Right kidney (tissue), 9 donors: ENCODE measurements around the gene PPBP.

Experiments
- DNase-seq: peaks from one replicate; pipeline ENCODE4 v3.0.0-alpha.2; 2016
- long read RNA-seq, 8 donors: transcript quantifications; one replicate each; lab custom pipeline, GENCODE V29; 2026

PPBP gene
- long read RNA-seq, donor 1, transcript PPBP-201 (3 exons, 715 nt) = major isoform, 9 of 9 reads
- long read RNA-seq, donor 1, partial matches to known transcripts = 0 of 9 reads
- long read RNA-seq, donor 1, other reads (novel, unspliced or antisense) = 0 of 9 reads
- long read RNA-seq, donor 2, transcript PPBP-201 (3 exons, 715 nt) = major isoform, 12 of 12 reads
- long read RNA-seq, donor 2, partial matches to known transcripts = 0 of 12 reads
- long read RNA-seq, donor 2, other reads (novel, unspliced or antisense) = 0 of 12 reads
- long read RNA-seq, donor 3, partial matches to known transcripts = 0 of 1 reads
- long read RNA-seq, donor 3, other reads (novel, unspliced or antisense) = 0 of 1 reads
- long read RNA-seq, donor 4, transcript PPBP-201 (3 exons, 715 nt) = major isoform, 6 of 6 reads
- long read RNA-seq, donor 4, partial matches to known transcripts = 0 of 6 reads
- long read RNA-seq, donor 4, other reads (novel, unspliced or antisense) = 0 of 6 reads
- long read RNA-seq, donor 5, transcript PPBP-201 (3 exons, 715 nt) = major isoform, 18 of 18 reads
- long read RNA-seq, donor 5, partial matches to known transcripts = 0 of 18 reads
- long read RNA-seq, donor 5, other reads (novel, unspliced or antisense) = 0 of 18 reads
- long read RNA-seq, donor 6, transcript PPBP-201 (3 exons, 715 nt) = major isoform, 10 of 10 reads
- long read RNA-seq, donor 6, partial matches to known transcripts = 0 of 10 reads
- long read RNA-seq, donor 6, other reads (novel, unspliced or antisense) = 0 of 10 reads
- long read RNA-seq, donor 7, transcript PPBP-201 (3 exons, 715 nt) = major isoform, 28 of 28 reads
- long read RNA-seq, donor 7, partial matches to known transcripts = 0 of 28 reads
- long read RNA-seq, donor 7, other reads (novel, unspliced or antisense) = 0 of 28 reads
- long read RNA-seq, donor 8, transcript PPBP-201 (3 exons, 715 nt) = major isoform, 5 of 5 reads
- long read RNA-seq, donor 8, partial matches to known transcripts = 0 of 5 reads
- long read RNA-seq, donor 8, other reads (novel, unspliced or antisense) = 0 of 5 reads

GRCh38 chr4:73988061-73988460 lies at the start of gene PPBP:
Gene PPBP, minus strand, starts transcription at chr4:73988190. Its CDS starts 87 bp downstream, at chr4:73988103.
- DNase-seq = no peak

GRCh38 chr4:74037076-74037955 lies 49.3 kb upstream of the PPBP start:
- DNase-seq = no peak

- no peak for DNase-seq
These were observed 45.7 kb upstream of the PPBP start for GRCh38 chr4:74033739-74034138.

- DNase-seq = no peak
These were observed 44.1 kb upstream of the PPBP start for GRCh38 chr4:74032064-74032463.

- DNase-seq = no peak
These were observed 43.6 kb upstream of the PPBP start for GRCh38 chr4:74031576-74031975.

GRCh38 chr4:74030285-74030684 lies 42.3 kb upstream of the PPBP start:
- no peak for DNase-seq

GRCh38 chr4:74028504-74028903 lies 40.5 kb upstream of the PPBP start:
- DNase-seq = no peak

GRCh38 chr4:74023709-74024108 lies 35.7 kb upstream of the PPBP start:
- DNase-seq = no peak

GRCh38 chr4:74021601-74022000 lies 33.6 kb upstream of the PPBP start:
- DNase-seq = no peak

- DNase-seq = no peak
These were observed 30.8 kb upstream of the PPBP start for GRCh38 chr4:74018771-74019170.

- no peak for DNase-seq
These were observed 30.1 kb upstream of the PPBP start for GRCh38 chr4:74018116-74018515.

- no peak for DNase-seq
These were observed 28.1 kb upstream of the PPBP start for GRCh38 chr4:74016068-74016467.

- no peak for DNase-seq
These were observed 27.3 kb upstream of the PPBP start for GRCh38 chr4:74015126-74015780.

GRCh38 chr4:74014332-74014731 lies 26.3 kb upstream of the PPBP start:
- DNase-seq = no peak

GRCh38 chr4:74013264-74013663 lies 25.3 kb upstream of the PPBP start:
- DNase-seq = no peak

GRCh38 chr4:74012130-74012529 lies 24.1 kb upstream of the PPBP start:
- DNase-seq = no peak

GRCh38 chr4:74009307-74009706 lies 21.3 kb upstream of the PPBP start:
- no peak for DNase-seq

- DNase-seq = no peak
These were observed 18.1 kb upstream of the PPBP start for GRCh38 chr4:74006009-74006476.

- DNase-seq = no peak
These were observed 17.5 kb upstream of the PPBP start for GRCh38 chr4:74005528-74005927.

GRCh38 chr4:74004668-74005067 lies 16.7 kb upstream of the PPBP start:
- DNase-seq = no peak

GRCh38 chr4:74000301-74000700 lies 12.3 kb upstream of the PPBP start:
- no peak for DNase-seq
